SU-DHL-6 (cell line): Measurements from ENCODE around the gene IFI30.

ENCODE experiments used
- H2AFZ ChIP-seq: fragments of 200-600 bp; sonication (generic); 2 replicates; pipeline ENCODE4 v1.6.1; 2014; ENCODE audit warnings: low read depth, mild to moderate bottlenecking, moderate library complexity, mixed read lengths, antibody characterized with exemption, low read length; ENCODE audit not compliant: severe bottlenecking
- H3F3A ChIP-seq: fragments of 200-600 bp; shearing (Covaris generic); 2 replicates; pipeline ENCODE4 v1.6.0; 2016; ENCODE audit warnings: antibody characterized with exemption, mild to moderate bottlenecking; ENCODE audit not compliant: insufficient read depth
- H3K27ac ChIP-seq: fragments of 200-600 bp; sonication (generic); 2 replicates; pipeline ENCODE4 v1.5.1; 2016; ENCODE audit warnings: low read depth, mild to moderate bottlenecking, low read length, moderate library complexity, mixed read lengths
- H3K27me3 ChIP-seq: fragments of 200-600 bp; sonication (generic), shearing (Covaris generic); 2 replicates; pipeline ENCODE4 v1.6.0; 2014; ENCODE audit warnings: mild to moderate bottlenecking, low read length
- H3K36me3 ChIP-seq: fragments of 200-600 bp; sonication (generic); 2 replicates; pipeline ENCODE4 v1.6.1; 2014; ENCODE audit warnings: mild to moderate bottlenecking, low read length, mixed read lengths
- H3K4me2 ChIP-seq: fragments of 300-600, 200-600 bp; shearing (Covaris generic), sonication (generic); 2 replicates; pipeline ENCODE4 v1.6.0; 2014; ENCODE audit warnings: low read length, low read depth, mild to moderate bottlenecking; ENCODE audit not compliant: poor library complexity, severe bottlenecking
- H3K4me3 ChIP-seq: fragments of 200-600 bp; sonication (generic); 2 replicates; pipeline ENCODE4 v1.5.1; 2014; ENCODE audit warnings: antibody characterized with exemption, low read length, mild to moderate bottlenecking, mixed read lengths; ENCODE audit not compliant: insufficient read depth, poor library complexity, severe bottlenecking
- H3K79me2 ChIP-seq: fragments of 200-600 bp; sonication (generic); 2 replicates; pipeline ENCODE4 v1.6.1; 2014; ENCODE audit warnings: mild to moderate bottlenecking, low read length, moderate library complexity; ENCODE audit not compliant: insufficient read depth
- H3K9ac ChIP-seq: fragments of 200-600 bp; sonication (generic); 2 replicates; pipeline ENCODE4 v1.7.0; 2014; ENCODE audit warnings: mild to moderate bottlenecking, low read length
- H3K9me2 ChIP-seq: fragments of 200-600 bp; sonication (generic); replicated peaks from 2 replicates; pipeline ENCODE4 v1.6.1; 2014; ENCODE audit warnings: low read length; ENCODE audit not compliant: insufficient read depth
- H3K9me3 ChIP-seq: fragments of 200-600 bp; sonication (generic); 2 replicates; pipeline ENCODE4 v1.6.1; 2014; ENCODE audit warnings: low read length, mixed read lengths; ENCODE audit not compliant: insufficient read depth
- H4K20me1 ChIP-seq: fragments of 200-600 bp; sonication (generic); 2 replicates; pipeline ENCODE4 v1.6.1; 2014; ENCODE audit warnings: low read depth, mild to moderate bottlenecking, antibody characterized with exemption, low read length, moderate library complexity, mixed read lengths
- EZH2phosphoT487 ChIP-seq: fragments of 200-600 bp; sonication (generic), shearing (Covaris generic); conservative IDR thresholded peaks from 2 replicates; pipeline ENCODE4 v1.6.1; 2018; ENCODE audit warnings: mild to moderate bottlenecking, antibody characterized with exemption, low read length, moderate library complexity, mixed read lengths
- TF ChIP-seq, protein P1 (sequence below): fragments of 200-600 bp; sonication (generic); IDR thresholded peaks from one replicate; pipeline ENCODE4 v1.5.1; 2017; ENCODE audit warnings: antibody characterized with exemption, mild to moderate bottlenecking, low read length, moderate library complexity; ENCODE audit not compliant: insufficient read depth, poor library complexity, severe bottlenecking

The IFI30 gene

DNA sequence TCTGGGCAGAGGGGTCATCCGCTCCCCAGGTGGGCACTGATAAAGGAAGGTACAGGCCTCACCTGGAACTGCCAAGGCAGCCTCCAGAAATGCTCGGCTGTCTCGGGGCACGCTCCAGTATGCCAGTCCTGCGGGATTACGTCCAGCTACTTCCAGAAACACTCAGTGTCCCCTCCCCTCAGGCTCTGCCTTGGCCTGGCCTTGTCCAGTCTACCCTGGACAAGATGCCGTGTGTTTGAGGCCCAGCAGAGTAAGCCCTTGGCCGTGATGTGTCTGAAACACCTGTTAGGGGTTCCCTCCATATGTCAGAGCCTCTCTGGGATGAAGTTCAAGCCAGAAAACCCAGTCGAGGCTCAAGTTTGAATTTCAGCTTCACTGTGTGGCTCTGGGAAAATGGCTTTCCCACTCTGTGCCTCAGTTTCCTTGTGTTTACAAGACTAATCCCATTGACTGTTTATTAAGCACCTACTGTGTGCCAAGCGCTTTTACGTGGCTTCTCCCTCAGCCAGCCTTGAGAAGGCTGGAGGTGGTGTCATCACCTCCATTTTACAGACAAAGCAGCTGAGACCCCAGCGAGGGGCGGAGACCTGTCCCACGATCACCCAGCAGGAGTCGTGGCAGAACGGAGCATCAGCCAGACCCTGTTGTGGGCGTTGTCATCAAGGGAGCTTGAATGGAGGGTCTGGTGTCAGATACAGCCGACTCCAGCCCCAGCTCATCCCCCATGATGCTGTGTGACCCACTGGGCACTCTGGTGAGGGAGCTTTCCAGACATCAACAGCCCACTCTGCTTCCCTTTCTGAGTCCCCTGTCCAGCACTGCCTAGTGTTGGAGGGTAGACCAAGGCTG is 22.6 kb upstream of the IFI30 start:
- H2AFZ ChIP-seq, result no peak overlapping the region
- 0 out of 2 replicates have a peak, but pooled peaks cover 3% of the 10 kb centered on the region for H3F3A ChIP-seq
- peak overlapping the region; percentile 92 for H3K9ac ChIP-seq
- H4K20me1 ChIP-seq, result no peaks in the 10 kb centered on the region
- peaks cover 21% of the 10 kb centered on the region for H3K79me2 ChIP-seq
- TF ChIP-seq EZH2phosphoT487, result no peak
- TF ChIP-seq, protein P1, sequence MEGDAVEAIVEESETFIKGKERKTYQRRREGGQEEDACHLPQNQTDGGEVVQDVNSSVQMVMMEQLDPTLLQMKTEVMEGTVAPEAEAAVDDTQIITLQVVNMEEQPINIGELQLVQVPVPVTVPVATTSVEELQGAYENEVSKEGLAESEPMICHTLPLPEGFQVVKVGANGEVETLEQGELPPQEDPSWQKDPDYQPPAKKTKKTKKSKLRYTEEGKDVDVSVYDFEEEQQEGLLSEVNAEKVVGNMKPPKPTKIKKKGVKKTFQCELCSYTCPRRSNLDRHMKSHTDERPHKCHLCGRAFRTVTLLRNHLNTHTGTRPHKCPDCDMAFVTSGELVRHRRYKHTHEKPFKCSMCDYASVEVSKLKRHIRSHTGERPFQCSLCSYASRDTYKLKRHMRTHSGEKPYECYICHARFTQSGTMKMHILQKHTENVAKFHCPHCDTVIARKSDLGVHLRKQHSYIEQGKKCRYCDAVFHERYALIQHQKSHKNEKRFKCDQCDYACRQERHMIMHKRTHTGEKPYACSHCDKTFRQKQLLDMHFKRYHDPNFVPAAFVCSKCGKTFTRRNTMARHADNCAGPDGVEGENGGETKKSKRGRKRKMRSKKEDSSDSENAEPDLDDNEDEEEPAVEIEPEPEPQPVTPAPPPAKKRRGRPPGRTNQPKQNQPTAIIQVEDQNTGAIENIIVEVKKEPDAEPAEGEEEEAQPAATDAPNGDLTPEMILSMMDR, result no peak
- no peaks in the 10 kb centered on the region for H3K27me3 ChIP-seq
- peak overlapping the region; percentile 87; the same call in 1 of the 2 replicates for H3K27ac ChIP-seq
- H3K9me3 ChIP-seq, result no peaks in the 10 kb centered on the region
- H3K36me3 ChIP-seq, result no peaks in the 10 kb centered on the region
- H3K9me2 ChIP-seq, result no peaks in the 10 kb centered on the region
- H3K4me3 ChIP-seq, result no peak overlapping the region
- peak overlapping the region; percentile 72 for H3K4me2 ChIP-seq

DNA sequence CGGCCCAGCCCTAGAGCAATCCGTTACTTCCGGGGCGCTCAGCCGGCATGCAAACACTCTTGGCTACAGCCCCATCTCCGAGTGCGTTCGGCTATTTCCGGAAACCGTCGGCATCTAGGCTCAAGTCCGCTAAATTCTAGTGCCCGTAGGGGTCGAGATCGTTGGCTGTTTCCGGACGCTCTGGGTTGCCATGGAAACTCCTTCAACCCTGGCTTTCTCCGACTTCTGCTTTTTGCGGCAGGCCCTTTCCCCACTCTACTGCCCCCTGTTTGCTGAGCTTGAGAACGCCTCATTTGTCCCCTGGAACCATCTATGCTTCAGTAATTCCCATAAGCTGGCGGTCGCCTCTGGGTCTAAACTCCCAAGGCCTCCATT is 21.2 kb upstream of the IFI30 start:
- TF ChIP-seq EZH2phosphoT487, result no peak
- TF ChIP-seq, protein P1, result peak; percentile 90
- no peaks in the 10 kb centered on the region for H3K9me2 ChIP-seq
- peak overlapping the region; percentile 69 for H3K4me3 ChIP-seq
- H3K36me3 ChIP-seq, result no peaks in the 10 kb centered on the region
- H3K9ac ChIP-seq, result peak overlapping the region; percentile 92
- H2AFZ ChIP-seq, result peak overlapping the region; percentile 78
- H3K27me3 ChIP-seq, result no peaks in the 10 kb centered on the region
- no peaks in the 10 kb centered on the region for H3K9me3 ChIP-seq
- H3K4me2 ChIP-seq, result peak overlapping the region; percentile 72
- no peaks in the 10 kb centered on the region for H4K20me1 ChIP-seq
- peak overlapping the region; percentile 87 for H3K27ac ChIP-seq
- peaks cover 21% of the 10 kb centered on the region for H3K79me2 ChIP-seq
- H3F3A ChIP-seq, result 0 out of 2 replicates have a peak, but pooled peaks cover 6% of the 10 kb centered on the region

DNA sequence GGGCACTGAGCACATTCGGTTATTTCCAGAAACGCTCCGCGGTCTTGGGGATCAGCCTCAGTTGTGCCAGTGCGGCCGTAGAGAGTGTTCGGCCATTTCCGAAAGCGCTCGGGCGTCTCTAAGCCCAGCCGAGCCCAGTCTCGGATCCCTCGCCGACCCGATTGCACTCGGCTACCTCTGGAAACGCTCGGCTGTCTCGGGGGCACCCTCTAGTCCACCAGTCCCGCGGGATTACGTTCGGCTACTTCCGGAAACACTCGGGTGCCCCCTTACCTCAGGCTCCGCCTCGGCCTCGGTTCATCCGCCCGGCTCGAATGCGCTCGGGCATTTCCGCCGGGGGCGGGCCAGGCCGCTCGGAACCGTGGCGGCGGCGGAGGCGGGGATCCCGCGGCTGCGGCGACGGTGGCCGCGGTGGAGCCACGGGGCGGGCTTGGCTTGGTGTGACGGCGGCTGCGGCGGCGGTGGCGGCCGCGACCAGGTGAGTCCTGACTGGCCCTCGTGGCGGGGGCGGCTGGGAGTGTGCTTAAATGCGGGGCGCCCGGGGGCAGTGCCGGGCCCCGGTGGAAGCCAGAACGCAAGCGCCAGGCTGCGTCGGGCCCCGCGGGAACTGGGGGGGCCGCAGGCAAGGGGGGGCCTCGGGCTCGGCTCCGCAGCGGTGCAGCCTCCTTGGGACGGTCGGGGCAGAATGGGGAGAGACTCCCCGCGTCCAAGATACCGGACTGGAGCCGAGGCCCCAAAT is 20.6 kb upstream of the IFI30 start, which contains the start of gene PIK3R2:
TSS of gene PIK3R2 (plus strand) at position 347 of the 739 bp plus-strand sequence. CDS start 2,717 bp downstream, outside the sequence.
- Histone ChIP-seq H3K9ac (peak within 1 kb of the TSS; percentile 92), H3K9me3 (no peaks in the 10 kb centered on the region), H3K27ac (peak within 1 kb of the TSS; percentile 87), H3K27me3 (no peaks in the 10 kb centered on the region), H3K4me3 (peak within 1 kb of the TSS; percentile 86), H3F3A (0 out of 2 replicates have a peak, but pooled peaks cover 11% of the 10 kb centered on the region), H3K4me2 (peak within 1 kb of the TSS; percentile 75), H4K20me1 (no peaks in the 10 kb centered on the region), H2AFZ (peak within 1 kb of the TSS; percentile 78), H3K79me2 (peaks cover 21% of the 10 kb centered on the region), H3K36me3 (no peaks in the 10 kb centered on the region), H3K9me2 (no peaks in the 10 kb centered on the region)
- no peak for TF ChIP-seq EZH2phosphoT487
- TF ChIP-seq, protein P1, result no peak
